Measurements from ENCODE around the gene YTHDF1.
A peak's percentile ranks its signal among the peaks of the same experiment; 100 is the strongest.

The YTHDF1 gene

DNA sequence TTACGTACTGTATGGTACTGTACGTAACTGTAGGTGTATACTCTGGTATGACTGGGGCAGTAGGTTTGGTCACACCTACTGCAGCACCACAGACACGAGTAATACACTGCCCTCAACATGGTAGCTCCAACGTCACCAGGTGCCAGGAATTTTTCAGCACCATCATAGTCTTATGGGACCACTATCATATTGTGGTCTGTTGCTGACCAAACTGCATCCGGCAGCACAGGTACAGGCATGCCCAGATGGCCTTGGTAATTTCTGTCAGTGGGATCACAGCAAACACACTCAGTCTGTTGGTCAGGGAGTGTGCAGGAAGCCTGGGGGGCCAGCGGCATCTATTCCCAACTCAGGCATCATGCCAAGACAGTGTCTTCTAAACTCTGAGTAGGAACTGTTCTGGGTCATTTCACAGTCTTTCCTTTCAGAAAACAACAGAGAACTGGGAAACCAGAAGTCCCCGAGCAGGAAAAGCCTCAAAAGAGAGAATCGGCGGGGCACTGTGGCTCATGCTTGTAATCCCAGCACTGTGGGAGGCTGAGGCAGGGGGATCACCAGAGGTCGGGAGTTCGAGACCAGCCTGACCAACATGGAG, 5.8 kb downstream of the YTHDF1 start:
- peak; percentile 39 for ATAC-seq
- H3K4me3 Mint-ChIP-seq, result no peak overlapping the region
- H3K27ac Mint-ChIP-seq, result peak overlapping the region; percentile 77
- H3K4me1 Mint-ChIP-seq, result peaks cover 73% of the 10 kb centered on the region
- DNase-seq (ENCODE audit: low spot score in 2 of 2), result no peak
- H3K9me3 Mint-ChIP-seq, result no peaks in the 10 kb centered on the region
- H3K36me3 Mint-ChIP-seq, result peaks cover 99% of the 10 kb centered on the region

GRCh38 chr20:63208346-63208909, 7.5 kb downstream of the YTHDF1 start:
- Mint-ChIP-seq H3K4me3 (no peak overlapping the region), H3K36me3 (peaks cover 99% of the 10 kb centered on the region), H3K9me3 (no peaks in the 10 kb centered on the region), H3K4me1 (peaks cover 57% of the 10 kb centered on the region), H3K27ac (peak overlapping the region; percentile 58)
- DNase-seq (ENCODE audit: low spot score in 2 of 2), result no peak
- ATAC-seq, result no peak

GRCh38 chr20:63206878-63207277, 9.1 kb downstream of the YTHDF1 start:
- Mint-ChIP-seq H3K4me3 (no peak overlapping the region), H3K9me3 (no peaks in the 10 kb centered on the region), H3K4me1 (peaks cover 41% of the 10 kb centered on the region), H3K27ac (peak overlapping the region; percentile 71), H3K36me3 (peaks cover 99% of the 10 kb centered on the region)
- DNase-seq (ENCODE audit: low spot score in 2 of 2), result no peak
- no peak for ATAC-seq

GRCh38 chr20:63205896-63206295, 10.0 kb downstream of the YTHDF1 start:
- ATAC-seq, result no peak
- H3K4me1 Mint-ChIP-seq, result peaks cover 43% of the 10 kb centered on the region
- peaks cover 99% of the 10 kb centered on the region for H3K36me3 Mint-ChIP-seq
- no peak for DNase-seq (ENCODE audit: low spot score in 2 of 2)
- H3K27ac Mint-ChIP-seq, result peak overlapping the region; percentile 71
- no peaks in the 10 kb centered on the region for H3K9me3 Mint-ChIP-seq
- H3K4me3 Mint-ChIP-seq, result no peak overlapping the region

GRCh38 chr20:63204362-63204761, 11.6 kb downstream of the YTHDF1 start:
- DNase-seq (ENCODE audit: low spot score in 2 of 2) (no peak), ATAC-seq (no peak)
- H3K4me1 Mint-ChIP-seq, result peaks cover 30% of the 10 kb centered on the region
- no peak overlapping the region for H3K27ac Mint-ChIP-seq
- no peaks in the 10 kb centered on the region for H3K9me3 Mint-ChIP-seq
- H3K36me3 Mint-ChIP-seq, result peaks cover 99% of the 10 kb centered on the region
- no peak overlapping the region for H3K4me3 Mint-ChIP-seq

GRCh38 chr20:63202811-63203526, 13.0 kb downstream of the YTHDF1 start:
- Mint-ChIP-seq H3K4me3 (no peak overlapping the region), H3K9me3 (no peaks in the 10 kb centered on the region), H3K4me1 (peaks cover 26% of the 10 kb centered on the region), H3K27ac (no peak overlapping the region), H3K36me3 (peaks cover 99% of the 10 kb centered on the region)
- ATAC-seq (no peak), DNase-seq (ENCODE audit: low spot score in 2 of 2) (no peak)

DNA sequence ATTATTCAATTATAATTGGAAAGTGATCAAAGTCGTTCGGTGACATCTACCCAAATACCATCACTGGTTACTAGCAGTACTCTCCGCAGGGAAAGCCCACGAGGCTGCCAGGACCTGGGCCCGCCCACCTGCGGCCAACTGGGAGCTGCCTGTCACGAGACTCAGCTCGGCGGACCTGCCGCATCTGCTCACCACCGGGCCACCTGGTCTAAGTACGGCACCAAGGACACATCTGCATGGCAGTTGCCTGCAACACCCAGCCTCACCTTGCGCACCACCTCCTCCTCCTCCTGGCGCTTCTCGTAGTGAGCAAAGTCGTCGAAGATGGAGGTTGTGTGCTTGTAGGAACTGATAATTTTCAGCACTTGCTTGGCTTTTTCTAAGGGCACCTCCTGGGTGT, 13.9 kb downstream of the YTHDF1 start:
- ATAC-seq (no peak), DNase-seq (ENCODE audit: low spot score in 2 of 2) (no peak)
- no peak overlapping the region for H3K4me3 Mint-ChIP-seq
- peaks cover 99% of the 10 kb centered on the region for H3K36me3 Mint-ChIP-seq
- H3K27ac Mint-ChIP-seq, result no peak overlapping the region
- H3K9me3 Mint-ChIP-seq, result no peaks in the 10 kb centered on the region
- H3K4me1 Mint-ChIP-seq, result peaks cover 22% of the 10 kb centered on the region

DNA sequence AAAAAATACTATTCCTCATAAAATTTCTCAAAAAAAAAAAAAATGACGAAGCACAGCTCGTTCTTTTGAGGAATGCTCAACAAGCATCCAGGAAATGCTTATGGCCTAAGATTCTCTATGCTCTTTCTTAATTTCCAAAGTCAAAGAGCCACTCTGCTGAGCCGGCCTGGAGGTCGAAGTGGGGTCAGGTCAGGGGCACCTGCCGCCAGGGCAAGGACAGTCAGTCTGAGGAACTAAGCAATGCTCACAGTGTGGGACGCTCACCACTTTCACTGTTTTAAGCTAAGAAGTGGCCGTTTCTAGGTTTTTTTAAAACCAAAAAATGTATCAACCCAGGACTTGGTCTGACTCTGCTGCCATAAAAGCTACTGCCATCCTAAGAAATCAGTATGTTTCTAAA, 17.3 kb downstream of the YTHDF1 start:
- Mint-ChIP-seq H3K4me3 (no peak overlapping the region), H3K27ac (peak overlapping the region; percentile 43), H3K4me1 (peaks cover 13% of the 10 kb centered on the region), H3K9me3 (no peaks in the 10 kb centered on the region), H3K36me3 (peaks cover 92% of the 10 kb centered on the region)
- ATAC-seq (no peak), DNase-seq (ENCODE audit: low spot score in 2 of 2) (no peak)

GRCh38 chr20:63196768-63197470, 19.0 kb downstream of the YTHDF1 start:
- Mint-ChIP-seq H3K4me3 (no peak overlapping the region), H3K4me1 (peaks cover 13% of the 10 kb centered on the region), H3K9me3 (no peaks in the 10 kb centered on the region), H3K36me3 (peaks cover 75% of the 10 kb centered on the region), H3K27ac (no peak overlapping the region)
- DNase-seq (ENCODE audit: low spot score in 2 of 2) (no peak), ATAC-seq (no peak)

DNA sequence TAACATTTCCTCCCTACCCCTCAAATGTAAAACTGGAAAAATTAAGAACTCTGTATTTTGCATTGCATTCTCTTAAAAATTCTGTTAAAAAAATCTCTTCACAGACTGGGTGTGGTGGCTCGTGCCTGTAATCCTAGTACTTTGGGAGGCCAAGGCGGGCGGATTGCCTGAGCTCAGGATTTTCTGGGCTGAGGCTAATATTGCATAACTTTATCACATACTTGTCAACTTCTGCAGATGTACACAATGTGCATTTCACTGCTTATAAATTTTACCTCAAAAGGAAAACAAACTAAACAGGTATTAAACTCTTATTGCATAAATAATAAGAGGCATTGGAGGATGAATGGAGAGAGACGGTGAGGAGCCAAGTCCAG, 21.1 kb downstream of the YTHDF1 start:
- DNase-seq (ENCODE audit: low spot score in 2 of 2) (no peak), ATAC-seq (no peak)
- H3K36me3 Mint-ChIP-seq, result peaks cover 54% of the 10 kb centered on the region
- H3K27ac Mint-ChIP-seq, result no peak overlapping the region
- peaks cover 5% of the 10 kb centered on the region for H3K4me1 Mint-ChIP-seq
- H3K4me3 Mint-ChIP-seq, result no peak overlapping the region
- H3K9me3 Mint-ChIP-seq, result no peaks in the 10 kb centered on the region

- no peak for ATAC-seq
- H3K27ac Mint-ChIP-seq, result peak overlapping the region; percentile 60
- H3K4me3 Mint-ChIP-seq, result no peak overlapping the region
- peaks cover 48% of the 10 kb centered on the region for H3K36me3 Mint-ChIP-seq
- no peaks in the 10 kb centered on the region for H3K9me3 Mint-ChIP-seq
- DNase-seq (ENCODE audit: low spot score in 2 of 2), result no peak
- peaks cover 10% of the 10 kb centered on the region for H3K4me1 Mint-ChIP-seq
These were observed 21.7 kb downstream of the YTHDF1 start for GRCh38 chr20:63194007-63194796.

DNA sequence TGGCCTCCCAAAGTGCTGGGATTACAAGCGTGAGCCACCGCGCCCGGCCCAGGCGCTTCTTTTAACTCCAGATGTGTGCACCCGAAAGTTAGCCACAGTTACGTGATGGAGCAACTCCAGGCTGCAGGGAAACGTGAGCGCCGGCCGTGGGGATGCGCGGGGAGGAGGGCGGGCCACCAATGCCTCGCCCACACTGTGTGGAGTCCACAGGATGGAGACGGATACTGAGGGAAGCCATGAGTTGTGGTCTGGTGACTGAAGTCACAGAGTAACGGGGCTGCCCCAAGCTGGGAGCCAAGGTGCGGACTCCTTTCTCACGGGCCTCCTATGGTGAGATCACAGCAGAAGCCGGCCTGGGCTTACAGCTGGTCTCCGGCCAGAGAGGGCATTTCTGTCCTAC, 23.2 kb downstream of the YTHDF1 start:
- Mint-ChIP-seq H3K36me3 (peaks cover 33% of the 10 kb centered on the region), H3K9me3 (no peaks in the 10 kb centered on the region), H3K4me3 (no peak overlapping the region), H3K27ac (no peak overlapping the region), H3K4me1 (peaks cover 12% of the 10 kb centered on the region)
- DNase-seq (ENCODE audit: low spot score in 2 of 2) (no peak), ATAC-seq (no peak)

- Mint-ChIP-seq H3K9me3 (no peaks in the 10 kb centered on the region), H3K27ac (no peak overlapping the region), H3K4me1 (peaks cover 8% of the 10 kb centered on the region), H3K4me3 (no peak overlapping the region), H3K36me3 (peaks cover 20% of the 10 kb centered on the region)
- ATAC-seq (peak; percentile 7), DNase-seq (ENCODE audit: low spot score in 2 of 2) (no peak)
These were observed 24.5 kb downstream of the YTHDF1 start for GRCh38 chr20:63191400-63191799.

DNA sequence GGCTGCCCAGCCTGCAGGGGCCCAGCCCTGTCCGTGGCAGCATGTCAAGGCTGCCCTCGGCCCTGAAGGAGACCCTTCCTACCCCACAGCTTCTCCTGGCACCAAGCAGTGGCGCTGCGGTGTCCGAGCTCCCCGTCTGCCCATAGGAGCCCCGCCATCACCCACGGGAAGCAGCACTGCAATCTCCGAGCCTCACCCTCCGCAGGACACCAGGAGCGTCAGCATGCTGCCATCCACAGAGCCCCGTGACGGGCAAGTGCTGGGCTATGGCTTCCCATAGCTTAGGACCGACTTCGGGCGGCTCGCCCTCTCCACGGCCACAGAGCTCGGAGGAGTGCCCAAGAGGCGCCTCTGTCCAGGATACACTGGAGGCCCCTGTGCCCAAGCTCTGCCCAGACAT, 25.1 kb downstream of the YTHDF1 start:
- peaks cover 7% of the 10 kb centered on the region for H3K4me1 Mint-ChIP-seq
- no peak overlapping the region for H3K4me3 Mint-ChIP-seq

More for the DNA sequence above, 25.1 kb downstream of the YTHDF1 start:
- Mint-ChIP-seq H3K9me3 (no peaks in the 10 kb centered on the region), H3K27ac (no peak overlapping the region), H3K36me3 (peaks cover 14% of the 10 kb centered on the region)
- DNase-seq (ENCODE audit: low spot score in 2 of 2) (no peak), ATAC-seq (no peak)
